OCI-M2 (cell line): ENCODE data around the gene SLC8A2.

Experiments used
- DNase-seq: peaks from one replicate; lab custom pipeline; 2025; ENCODE audit not compliant: unreplicated experiment; lab: John Stamatoyannopoulos, UW

The SLC8A2 gene

GRCh38 chr19:47471733-47472457 is at the start of gene SLC8A2:
SLC8A2 (minus strand) TSS chr19:47471893; CDS start chr19:47466403, 5,490 bp downstream.
- peak; percentile 50 for DNase-seq

GRCh38 chr19:47520839-47521238 is 49.1 kb upstream of the SLC8A2 start:
- no peak for DNase-seq

DNA sequence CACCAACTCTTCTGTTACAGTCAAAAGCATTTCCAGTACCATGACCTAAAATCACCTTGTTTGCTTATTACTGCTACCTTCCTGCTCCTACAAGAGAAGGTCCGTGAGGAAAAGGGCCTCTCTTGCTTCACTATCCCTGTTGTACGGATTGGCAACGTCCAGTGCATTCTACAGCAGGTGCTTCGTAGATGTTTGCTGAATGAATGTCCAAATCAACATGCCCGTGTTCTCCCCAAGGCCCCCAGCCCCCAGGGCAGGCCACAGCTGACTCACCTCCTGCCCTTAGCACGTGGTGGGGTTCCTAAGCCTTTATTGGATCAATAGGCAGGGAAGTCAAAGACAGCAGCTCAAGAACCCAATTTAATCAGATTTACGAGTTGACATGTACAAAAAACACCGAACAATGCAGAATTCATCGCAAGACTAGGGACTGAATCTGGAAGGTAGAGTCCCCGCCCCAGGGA is 48.7 kb upstream of the SLC8A2 start:
- no peak for DNase-seq

GRCh38 chr19:47518854-47519253 is 47.2 kb upstream of the SLC8A2 start:
- DNase-seq, result no peak

DNA sequence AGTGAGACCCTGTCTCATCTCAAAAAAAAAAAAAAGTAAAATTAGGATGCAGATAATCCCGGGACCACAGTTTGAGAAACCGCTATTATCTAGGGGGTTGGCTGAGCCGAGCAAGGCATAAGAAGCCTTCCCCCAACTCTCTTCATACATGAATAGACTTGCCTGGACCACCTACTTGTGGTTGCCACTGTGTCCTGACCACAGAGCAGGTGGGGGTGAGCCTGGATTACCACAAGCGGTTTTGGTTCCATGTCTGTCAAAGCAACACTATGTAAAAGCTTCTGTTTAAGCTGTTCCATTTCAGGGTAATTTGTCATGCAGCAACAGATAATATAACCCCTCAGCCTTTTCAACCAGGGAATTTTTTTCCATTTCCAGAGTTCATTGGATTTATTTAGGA is 46.4 kb upstream of the SLC8A2 start:
- no peak for DNase-seq

DNA sequence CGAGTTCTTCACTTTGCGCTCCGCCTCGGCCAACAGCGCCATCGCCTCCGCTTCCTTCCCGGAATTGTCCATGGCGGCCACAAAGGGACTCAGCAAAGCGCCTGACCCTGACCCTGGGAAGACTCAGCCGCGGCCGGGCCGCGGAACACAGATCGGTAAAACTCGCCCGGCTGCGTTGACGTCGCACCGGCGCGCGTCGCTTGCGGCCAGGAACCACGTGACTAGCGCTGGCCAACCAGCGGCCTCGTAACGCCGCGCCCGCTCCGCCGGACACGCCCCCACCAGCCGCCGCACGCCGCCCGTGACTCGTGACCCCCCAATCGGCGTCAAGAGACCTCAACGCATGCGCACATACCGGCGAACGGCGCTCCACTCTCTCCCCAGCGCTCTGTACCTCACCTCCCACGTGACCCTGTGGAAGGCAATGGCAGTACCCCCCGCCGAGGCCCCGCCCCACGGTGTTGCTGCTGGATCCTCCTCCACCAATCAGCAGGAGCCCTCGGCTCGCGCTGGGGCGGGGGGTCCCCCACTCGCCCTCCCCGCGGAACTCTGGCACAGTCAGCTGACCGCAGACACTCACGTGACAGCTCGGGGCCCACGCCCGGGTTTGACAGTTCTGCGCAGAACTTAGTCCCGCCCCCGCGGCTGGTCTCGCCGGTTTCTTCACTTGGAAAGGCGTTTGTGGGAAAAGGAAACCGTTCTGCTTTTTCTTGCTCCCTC is 43.3 kb upstream of the SLC8A2 start, which contains the start of gene NAPA:
NAPA (minus strand) TSS at position 195 of the 720 bp plus-strand sequence; CDS start at position 72, 123 bp downstream.
- DNase-seq, result peak; percentile 99

GRCh38 chr19:47514151-47514868 is 42.6 kb upstream of the SLC8A2 start:
- no peak for DNase-seq

DNA sequence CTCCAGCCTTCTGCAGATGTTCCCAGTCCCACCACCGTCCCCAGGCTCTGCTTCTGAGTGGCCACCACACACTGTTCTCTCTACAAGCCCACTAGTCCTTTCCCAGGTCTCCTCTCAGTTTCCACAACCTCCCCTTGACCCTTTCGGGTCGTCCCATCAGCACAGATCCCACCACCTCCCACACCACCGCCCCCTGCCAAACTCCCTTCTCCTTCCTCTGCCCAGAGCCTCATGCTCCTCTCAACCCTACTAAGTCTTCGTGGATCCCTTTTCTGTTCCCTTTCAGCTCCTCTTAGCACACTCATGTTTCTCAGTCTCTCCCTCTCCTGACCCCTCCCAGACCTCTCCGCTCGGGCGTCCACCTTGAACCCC is 41.2 kb upstream of the SLC8A2 start:
- DNase-seq, result no peak

DNA sequence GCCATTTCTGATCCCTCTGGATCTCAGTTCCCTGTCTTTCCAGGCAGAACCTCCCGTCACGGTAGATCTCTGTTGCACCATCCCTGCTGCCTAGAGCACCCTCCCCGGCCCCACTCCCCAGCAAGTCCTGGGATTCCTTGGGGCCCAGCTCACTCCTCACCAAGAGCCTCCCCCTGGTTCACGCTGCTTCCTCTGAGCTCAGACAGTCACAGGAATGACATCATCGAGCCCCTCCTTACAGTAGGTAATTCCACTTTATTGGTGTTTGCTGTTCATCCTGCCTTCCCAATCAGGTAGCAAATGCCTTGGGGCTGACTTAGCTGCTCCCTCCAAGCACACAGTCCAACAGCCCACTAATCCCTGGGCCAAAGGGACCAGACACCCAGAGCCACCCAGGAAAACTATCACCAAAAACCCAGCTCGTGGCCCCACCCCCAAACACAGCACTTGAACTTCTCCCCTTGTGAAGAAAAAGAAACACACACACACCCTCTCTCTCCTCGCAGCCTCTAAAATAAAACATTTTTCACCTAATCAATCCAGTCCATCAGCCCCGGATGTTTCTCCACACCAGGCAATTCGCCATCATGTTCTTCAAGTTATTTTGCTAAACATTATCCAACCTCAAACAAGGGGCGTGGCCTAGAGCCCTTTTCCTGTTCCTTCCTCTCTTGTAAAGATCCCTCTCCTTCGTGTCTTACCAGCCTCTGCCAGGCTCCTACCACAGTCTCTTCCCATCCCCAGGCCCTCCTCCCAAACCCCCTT is 40.7 kb upstream of the SLC8A2 start:
- no peak for DNase-seq

DNA sequence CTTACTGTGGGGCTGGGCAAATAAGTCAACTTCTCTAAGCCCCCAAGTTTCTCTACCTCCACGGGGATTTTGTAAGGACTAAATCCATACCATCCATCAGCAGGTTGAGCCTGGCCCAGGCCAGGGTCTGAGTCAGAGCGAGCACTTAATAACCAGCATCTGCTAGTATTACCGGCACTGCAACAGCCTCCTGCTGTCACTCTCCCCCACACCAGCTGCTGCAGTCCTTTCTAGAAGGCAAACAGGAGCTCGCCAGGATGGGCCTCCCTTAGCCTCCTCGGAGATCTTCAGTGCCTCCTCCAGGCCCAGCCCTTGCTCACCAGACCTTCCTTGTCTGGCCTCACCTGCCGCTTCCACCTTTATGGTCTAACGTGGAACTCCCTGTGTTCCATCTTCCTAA is 40.0 kb upstream of the SLC8A2 start:
- DNase-seq, result no peak

DNA sequence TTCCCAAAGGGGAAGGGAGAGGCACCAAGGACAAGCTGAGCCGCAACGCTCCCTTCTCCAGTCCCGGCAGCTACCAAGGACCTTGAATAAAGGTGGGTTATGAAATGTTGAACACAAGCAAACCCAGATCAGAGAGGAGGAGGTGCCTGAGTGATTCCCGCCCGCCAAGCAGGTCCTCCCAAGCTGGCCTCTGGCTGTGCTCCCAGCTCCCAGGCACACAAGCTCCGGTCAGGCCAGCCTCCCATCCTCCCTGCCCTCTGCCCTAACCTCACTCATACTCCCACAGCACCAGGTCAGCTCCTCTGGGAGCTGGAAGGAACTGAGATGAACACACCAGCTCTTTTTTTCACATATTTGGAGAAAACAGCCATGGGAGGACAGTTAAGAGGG is 39.4 kb upstream of the SLC8A2 start:
- DNase-seq, result no peak

- no peak for DNase-seq
These were observed 38.9 kb upstream of the SLC8A2 start for GRCh38 chr19:47510516-47511127.

- no peak for DNase-seq
These were observed 38.3 kb upstream of the SLC8A2 start for GRCh38 chr19:47509973-47510372.

DNA sequence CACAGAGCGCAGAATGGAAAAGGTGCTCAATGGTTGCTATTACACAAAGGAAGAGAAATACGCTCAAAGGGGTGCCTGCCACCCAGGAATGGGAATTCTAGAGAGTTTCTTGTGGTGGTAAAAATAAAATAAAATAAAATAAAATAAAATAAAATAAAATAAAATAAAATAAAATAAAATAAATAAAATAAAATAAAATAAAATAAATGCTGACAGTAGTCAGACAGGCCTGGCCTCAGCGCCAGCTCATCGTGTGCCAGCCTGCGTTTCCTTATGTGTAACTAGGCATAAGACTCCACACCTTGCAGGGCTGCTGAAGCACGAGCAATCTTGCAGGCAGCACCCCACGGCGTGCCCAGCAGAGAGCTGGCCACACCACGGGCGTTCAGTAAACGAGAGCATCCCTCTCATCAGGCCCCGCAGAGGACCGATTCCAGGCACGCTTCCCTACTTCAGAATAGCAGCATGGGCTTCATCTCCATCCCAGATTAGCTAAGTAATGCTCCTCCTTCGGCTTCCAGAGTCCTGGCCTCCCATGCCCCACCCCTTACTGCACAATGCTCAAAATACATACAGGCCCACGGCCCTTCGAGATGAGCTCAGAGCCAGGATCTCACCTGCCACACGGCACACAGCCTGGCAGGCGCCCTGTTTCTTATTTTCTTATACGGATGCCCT is 37.6 kb upstream of the SLC8A2 start:
- no peak for DNase-seq

- DNase-seq, result no peak
These were observed 37.0 kb upstream of the SLC8A2 start for GRCh38 chr19:47508721-47509120.

DNA sequence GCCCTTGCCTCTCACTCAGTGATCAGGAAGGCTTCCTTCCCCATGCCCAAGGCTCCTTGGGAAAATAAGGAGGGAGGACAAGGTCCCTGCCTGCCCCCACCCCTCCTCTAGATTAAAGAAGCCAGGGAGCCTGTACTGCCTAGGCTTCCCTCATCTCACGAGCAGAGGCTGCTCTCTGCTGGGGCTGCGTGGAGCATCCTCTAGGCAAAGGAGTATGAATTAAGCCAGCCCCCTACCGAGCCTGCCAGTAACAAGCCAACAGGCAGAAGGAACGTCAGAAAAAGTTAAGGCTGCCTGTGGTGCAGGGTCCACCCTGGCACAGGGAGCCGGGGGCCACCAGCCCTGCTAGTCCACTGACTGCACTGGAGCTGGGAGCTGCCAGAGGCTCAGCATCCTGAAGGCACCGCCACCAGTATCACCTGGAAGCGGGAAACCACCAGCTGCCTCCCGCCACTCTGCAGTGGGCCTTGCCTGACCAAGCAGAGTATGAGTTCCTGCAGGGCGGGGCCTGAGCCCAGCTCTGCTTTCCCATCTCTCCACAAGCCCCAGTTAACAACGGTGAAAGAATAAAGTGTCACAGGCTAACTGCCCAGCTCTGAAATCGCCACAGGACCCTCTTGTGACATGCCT is 36.3 kb upstream of the SLC8A2 start:
- DNase-seq, result no peak

GRCh38 chr19:47507012-47507411 is 35.3 kb upstream of the SLC8A2 start:
- DNase-seq, result no peak

DNA sequence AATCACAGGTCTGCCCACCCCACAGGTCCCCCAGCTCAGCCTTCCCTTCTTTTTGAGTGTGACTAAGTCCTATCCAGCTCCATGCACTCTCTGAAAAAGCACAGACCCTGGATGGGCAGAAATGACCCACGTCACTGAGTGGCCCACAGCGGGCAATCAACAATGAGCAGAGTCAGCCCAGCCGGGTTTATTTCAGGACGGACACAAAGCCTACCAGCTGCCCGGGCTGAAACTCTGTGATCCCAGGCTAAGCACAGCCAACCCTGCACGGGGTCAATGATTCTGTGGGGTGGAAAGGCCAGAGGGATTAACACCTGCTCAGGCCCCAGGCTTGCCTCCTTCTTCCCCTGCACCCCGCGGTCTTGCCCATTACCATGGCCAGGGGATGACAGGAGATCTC is 34.8 kb upstream of the SLC8A2 start:
- DNase-seq, result no peak

GRCh38 chr19:47505506-47505905 is 33.8 kb upstream of the SLC8A2 start:
- no peak for DNase-seq

- no peak for DNase-seq
These were observed 32.1 kb upstream of the SLC8A2 start for GRCh38 chr19:47503826-47504150.
